ENCODE results near the gene AP3M1. TPM values are rescaled to one million over a fixed set of nuclear protein-coding genes. Genes with fewer than 3 reads are reported as not detected.
A peak's percentile ranks its signal among the peaks of the same experiment; 100 is the strongest.

AP3M1 gene
- total and polyA plus RNA-seq, 8 donors, result 3.5 to 28.1 (median 11.5) TPM

DNA sequence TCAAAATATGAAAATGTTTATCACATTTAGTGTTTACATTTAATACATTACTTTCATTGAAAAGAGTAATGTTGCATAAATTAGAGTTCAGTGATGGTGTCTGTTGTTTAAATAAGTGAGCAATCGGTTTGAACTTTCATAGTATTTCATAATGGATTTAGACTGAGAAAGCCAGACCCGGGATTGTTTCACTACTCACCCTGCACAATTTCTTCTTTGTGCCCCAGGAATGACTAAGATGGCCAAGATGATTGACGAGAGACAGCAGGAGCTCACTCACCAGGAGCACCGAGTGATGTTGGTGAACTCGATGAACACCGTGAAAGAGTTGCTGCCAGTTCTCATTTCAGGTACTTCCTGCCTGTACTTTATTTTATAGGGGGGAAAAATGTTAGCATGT lies 78.1 kb downstream of the AP3M1 start:
- WGBS, 5 donors, result 81 to 92% (median 85%) methylated on average over 6 of the region's 6 CpGs
- Histone ChIP-seq H3K4me3 (no peak overlapping the region), H3K27ac (peak overlapping the region in 1 of 5 donors; percentile 6), H3K9me3 (no peaks in the 10 kb centered on the region), H3K4me1 (peaks cover 0 to 64% (median 16%) of the 10 kb centered on the region in 4 donors), H3K27me3 (no peaks in the 10 kb centered on the region), H3K36me3 (peaks cover 16 to 54% (median 44%) of the 10 kb centered on the region in 4 donors)
- intact Hi-C loops (cut with DNase I; ENCODE audit: low total_unique reads), result no loop called here
- TF ChIP-seq, protein P1, sequence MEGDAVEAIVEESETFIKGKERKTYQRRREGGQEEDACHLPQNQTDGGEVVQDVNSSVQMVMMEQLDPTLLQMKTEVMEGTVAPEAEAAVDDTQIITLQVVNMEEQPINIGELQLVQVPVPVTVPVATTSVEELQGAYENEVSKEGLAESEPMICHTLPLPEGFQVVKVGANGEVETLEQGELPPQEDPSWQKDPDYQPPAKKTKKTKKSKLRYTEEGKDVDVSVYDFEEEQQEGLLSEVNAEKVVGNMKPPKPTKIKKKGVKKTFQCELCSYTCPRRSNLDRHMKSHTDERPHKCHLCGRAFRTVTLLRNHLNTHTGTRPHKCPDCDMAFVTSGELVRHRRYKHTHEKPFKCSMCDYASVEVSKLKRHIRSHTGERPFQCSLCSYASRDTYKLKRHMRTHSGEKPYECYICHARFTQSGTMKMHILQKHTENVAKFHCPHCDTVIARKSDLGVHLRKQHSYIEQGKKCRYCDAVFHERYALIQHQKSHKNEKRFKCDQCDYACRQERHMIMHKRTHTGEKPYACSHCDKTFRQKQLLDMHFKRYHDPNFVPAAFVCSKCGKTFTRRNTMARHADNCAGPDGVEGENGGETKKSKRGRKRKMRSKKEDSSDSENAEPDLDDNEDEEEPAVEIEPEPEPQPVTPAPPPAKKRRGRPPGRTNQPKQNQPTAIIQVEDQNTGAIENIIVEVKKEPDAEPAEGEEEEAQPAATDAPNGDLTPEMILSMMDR (IDR thresholded peaks at IDR 0.05), result no peak
- TF ChIP-seq POLR2A (IDR thresholded peaks at IDR 0.05) (no peak), POLR2AphosphoS5 (IDR thresholded peaks at IDR 0.05) (no peak), EP300 (IDR thresholded peaks at IDR 0.05) (no peak)
- no peak for DNase-seq

DNA sequence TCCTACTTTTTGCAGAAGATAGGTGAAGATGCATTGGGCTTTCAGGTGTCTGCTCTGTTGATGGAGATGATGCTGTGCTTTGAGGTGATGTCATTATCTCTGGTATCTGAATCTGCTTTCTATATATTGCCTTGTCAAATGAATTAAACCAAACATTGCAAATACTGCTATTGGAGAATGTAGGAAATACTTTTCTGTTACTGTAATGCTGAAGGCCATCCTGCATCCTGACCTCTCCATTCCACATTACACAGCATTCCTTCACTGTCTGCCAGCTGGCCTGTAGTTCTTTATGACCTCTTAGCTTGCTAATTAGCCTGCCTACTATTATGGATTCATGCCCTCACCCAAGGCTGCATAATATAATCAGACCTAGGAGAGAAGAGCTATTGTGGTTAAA lies 79.5 kb downstream of the AP3M1 start:
- Histone ChIP-seq H3K4me1 (peaks cover 0 to 62% (median 18%) of the 10 kb centered on the region in 4 donors), H3K36me3 (peaks cover 16 to 47% (median 40%) of the 10 kb centered on the region in 4 donors), H3K27ac (no peak overlapping the region)

More for the DNA sequence above, 79.5 kb downstream of the AP3M1 start:
- H3K4me3 ChIP-seq, result no peak overlapping the region
- H3K9me3 ChIP-seq, result no peaks in the 10 kb centered on the region
- H3K27me3 ChIP-seq, result no peaks in the 10 kb centered on the region
- intact Hi-C loops (cut with DNase I; ENCODE audit: low total_unique reads), result no loop called here
- TF ChIP-seq, protein P1 (IDR thresholded peaks at IDR 0.05), result no peak
- TF ChIP-seq EP300 (IDR thresholded peaks at IDR 0.05), result no peak
- TF ChIP-seq POLR2AphosphoS5 (IDR thresholded peaks at IDR 0.05), result peak in 1 of 3 donors; percentile 4
- TF ChIP-seq POLR2A (IDR thresholded peaks at IDR 0.05), result no peak
- peak in 1 of 2 donors; percentile 61 for DNase-seq

Other genes starting within 250 kb of the AP3M1 start
- gene PLAU, start 239.7 kb downstream of the AP3M1 start, total RNA-seq, result 10 to 100 TPM in 2 of 5 donors, 1 to 10 TPM in 2, not detected in 1; 5.5 to 16.1 (median 9.3) TPM
- gene PLAU, start 239.7 kb downstream of the AP3M1 start, polyA plus RNA-seq, result 10 to 100 TPM in 1 of 3 donors, 1 to 10 TPM in 2; 9.6 to 39.5 (median 9.9) TPM
- 100 to 1,000 TPM in 3 of 5 donors, 10 to 100 TPM in 2; 50.8 to 211 (median 107) TPM for gene VCL, start 152.7 kb downstream of the AP3M1 start, total RNA-seq
- gene VCL, start 152.7 kb downstream of the AP3M1 start, polyA plus RNA-seq, result 10 to 100 TPM; 11.2 to 33.2 (median 13.4) TPM
- 10 to 100 TPM in 4 of 5 donors, 1 to 10 TPM in 1; 7.2 to 66.1 (median 35.2) TPM for gene ADK, start 393 bp upstream of the AP3M1 start, total RNA-seq
- 10 to 100 TPM; 13.5 to 18.6 (median 16.7) TPM for gene ADK, start 393 bp upstream of the AP3M1 start, polyA plus RNA-seq